Measurements from ENCODE around the gene TBC1D22A. TPM values are rescaled to one million over a fixed set of nuclear protein-coding genes. Genes with fewer than 3 reads are reported as not detected.

The TBC1D22A gene
- polyA plus RNA-seq, 4 donors: 17.7 to 26.4 (median 21.0) TPM

DNA sequence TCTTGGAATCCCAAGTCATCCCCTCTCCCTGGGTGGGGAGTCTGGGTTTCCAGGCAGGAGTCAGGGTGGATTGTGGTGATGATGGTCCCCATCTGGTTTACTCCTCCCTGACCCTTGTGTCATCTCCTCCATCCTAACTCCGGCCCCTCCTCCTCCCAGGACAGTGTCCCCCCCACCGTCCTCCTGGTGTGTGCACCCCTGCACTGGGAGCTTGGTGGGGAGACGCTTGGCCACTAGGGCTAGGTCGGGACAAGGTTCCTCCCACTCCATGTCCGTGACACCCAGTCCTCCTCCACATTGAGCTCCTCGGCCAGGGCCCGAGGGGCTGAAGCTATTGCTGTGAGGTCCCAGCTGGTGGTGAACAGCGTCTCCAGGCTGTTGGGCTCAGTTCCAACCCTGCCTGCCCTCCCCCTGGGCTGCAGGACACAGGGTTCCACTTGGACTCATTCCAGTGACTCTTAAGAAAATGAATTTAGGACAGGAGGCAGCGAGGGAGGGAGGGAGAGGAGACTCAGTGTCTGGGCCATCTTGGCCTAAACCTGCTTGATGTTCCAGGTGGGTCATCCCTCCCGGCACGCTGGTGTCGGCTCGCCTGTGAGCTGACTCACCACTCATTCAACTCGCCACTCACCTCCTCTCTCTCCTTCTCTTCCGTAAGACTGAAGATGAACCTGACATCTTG lies 433.2 kb downstream of the TBC1D22A start:
- no peaks in the 10 kb centered on the region for H3K4me1 ChIP-seq (ENCODE audit: control insufficient read depth in 3 of 3, insufficient read depth in 2 of 3, low read depth in 1 of 3, low read length in 2 of 3)
- H3K9me3 ChIP-seq (ENCODE audit: control insufficient read depth in 2 of 2, insufficient read depth in 1 of 2, low read depth in 1 of 2, low read length in 1 of 2): no peaks in the 10 kb centered on the region
- H3K4me3 ChIP-seq (ENCODE audit: low read depth in 1 of 3, low read length in 3 of 3): no peak overlapping the region
- H3K27ac ChIP-seq (ENCODE audit: low read depth in 1 of 3, low read length in 2 of 3): no peak overlapping the region
- FAIRE-seq: no peak
- WGBS, 3 donors: 71 to 89% (median 87%) methylated on average over 13 to 15 of the region's 15 CpGs
- H3K27me3 ChIP-seq (ENCODE audit: control insufficient read depth in 3 of 3, insufficient read depth in 3 of 3, low read length in 3 of 3): no peaks in the 10 kb centered on the region
- H3K36me3 ChIP-seq (ENCODE audit: control insufficient read depth in 3 of 3, insufficient read depth in 2 of 3, low read depth in 1 of 3, low read length in 3 of 3): no peaks in the 10 kb centered on the region
- DNase-seq: no peak

DNA sequence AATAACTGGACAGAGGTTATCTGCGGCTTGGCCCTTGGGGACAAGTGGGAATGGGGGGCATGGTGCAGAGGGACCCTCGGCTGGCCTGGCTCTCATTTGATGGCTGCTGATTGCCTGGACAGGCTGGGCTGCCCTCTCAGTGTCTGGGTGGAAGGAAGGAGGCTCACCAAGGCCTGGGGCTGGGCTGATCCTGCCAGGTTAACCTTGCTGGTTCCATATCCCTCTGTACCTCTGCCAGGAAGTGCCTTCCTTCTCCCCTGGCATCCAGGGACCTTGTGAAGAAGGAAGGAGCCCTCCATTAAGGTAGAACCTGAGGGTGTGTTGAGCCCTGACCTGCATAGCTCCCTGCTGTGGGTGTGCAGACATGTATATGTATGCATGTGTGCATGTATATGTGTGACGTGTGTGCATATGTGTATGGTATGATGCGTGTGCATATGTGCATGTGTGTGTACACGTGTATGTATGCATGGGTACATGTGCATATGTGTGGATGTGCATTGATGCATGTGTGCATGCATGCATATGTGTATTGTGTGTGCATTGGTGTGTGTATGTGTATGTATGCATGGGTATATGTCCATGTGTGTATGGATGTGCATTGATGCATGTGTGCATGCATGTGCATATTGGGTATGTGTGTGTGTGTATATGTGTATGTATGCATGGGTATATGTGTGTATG lies 433.9 kb downstream of the TBC1D22A start:
- DNase-seq (no peak), FAIRE-seq (no peak)
- Histone ChIP-seq H3K27ac (ENCODE audit: low read depth in 1 of 3, low read length in 2 of 3) (no peak overlapping the region), H3K27me3 (ENCODE audit: control insufficient read depth in 3 of 3, insufficient read depth in 3 of 3, low read length in 3 of 3) (no peaks in the 10 kb centered on the region), H3K4me3 (ENCODE audit: low read depth in 1 of 3, low read length in 3 of 3) (no peak overlapping the region), H3K9me3 (ENCODE audit: control insufficient read depth in 2 of 2, insufficient read depth in 1 of 2, low read depth in 1 of 2, low read length in 1 of 2) (no peaks in the 10 kb centered on the region), H3K4me1 (ENCODE audit: control insufficient read depth in 3 of 3, insufficient read depth in 2 of 3, low read depth in 1 of 3, low read length in 2 of 3) (no peaks in the 10 kb centered on the region), H3K36me3 (ENCODE audit: control insufficient read depth in 3 of 3, insufficient read depth in 2 of 3, low read depth in 1 of 3, low read length in 3 of 3) (no peaks in the 10 kb centered on the region)
- WGBS, 3 donors: 86 to 92% (median 90%) methylated on average over 5 of the region's 5 CpGs

DNA sequence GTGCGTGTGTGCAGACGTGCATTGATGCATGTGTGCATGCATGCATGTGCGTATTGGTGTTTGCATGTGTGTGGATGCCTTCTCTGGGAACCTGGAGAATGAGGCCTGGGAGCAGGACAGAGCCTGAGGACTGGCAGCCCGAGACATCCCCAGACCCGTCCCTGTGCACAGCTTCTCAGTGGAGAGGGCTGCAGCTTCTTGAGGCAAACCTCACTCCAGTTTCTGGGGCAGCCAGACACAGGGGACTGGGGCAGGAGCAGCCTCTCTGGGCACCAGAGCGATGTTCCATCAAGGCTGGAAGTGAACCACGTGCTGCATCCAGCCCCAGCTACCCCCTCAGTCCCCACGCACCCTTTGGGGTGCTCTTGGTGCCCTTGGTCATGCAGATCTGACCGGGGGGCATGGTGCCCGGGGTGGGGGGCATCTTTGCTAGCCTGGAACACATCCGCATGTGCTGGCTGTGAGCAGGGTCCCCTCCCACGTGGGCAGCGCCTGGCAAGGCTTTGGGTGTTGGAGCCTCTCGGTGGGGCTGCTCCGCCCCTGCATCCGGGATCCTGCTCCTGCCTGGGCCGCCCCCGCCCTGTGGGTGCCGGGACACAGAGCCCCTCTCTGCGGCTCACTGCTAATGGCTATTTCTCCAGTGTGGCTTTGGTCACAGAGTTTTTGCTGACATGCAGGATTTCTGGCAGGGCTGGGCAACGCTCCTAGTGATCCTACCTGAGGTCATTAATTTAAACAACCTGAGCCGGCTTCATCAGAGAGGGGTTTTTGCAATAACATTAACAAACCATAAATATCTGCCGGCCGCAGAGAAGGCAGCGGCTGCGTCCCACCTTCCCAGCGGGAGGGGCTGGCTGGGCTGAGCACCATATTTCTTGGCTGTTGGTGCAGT lies 434.7 kb downstream of the TBC1D22A start:
- Histone ChIP-seq H3K27ac (ENCODE audit: low read depth in 1 of 3, low read length in 2 of 3) (no peak overlapping the region), H3K4me1 (ENCODE audit: control insufficient read depth in 3 of 3, insufficient read depth in 2 of 3, low read depth in 1 of 3, low read length in 2 of 3) (no peaks in the 10 kb centered on the region), H3K36me3 (ENCODE audit: control insufficient read depth in 3 of 3, insufficient read depth in 2 of 3, low read depth in 1 of 3, low read length in 3 of 3) (no peaks in the 10 kb centered on the region), H3K4me3 (ENCODE audit: low read depth in 1 of 3, low read length in 3 of 3) (no peak overlapping the region), H3K9me3 (ENCODE audit: control insufficient read depth in 2 of 2, insufficient read depth in 1 of 2, low read depth in 1 of 2, low read length in 1 of 2) (no peaks in the 10 kb centered on the region), H3K27me3 (ENCODE audit: control insufficient read depth in 3 of 3, insufficient read depth in 3 of 3, low read length in 3 of 3) (no peaks in the 10 kb centered on the region)
- FAIRE-seq (no peak), DNase-seq (no peak)
- 63 to 70% (median 66%) methylated on average over 27 of the region's 27 CpGs for WGBS, 3 donors

DNA sequence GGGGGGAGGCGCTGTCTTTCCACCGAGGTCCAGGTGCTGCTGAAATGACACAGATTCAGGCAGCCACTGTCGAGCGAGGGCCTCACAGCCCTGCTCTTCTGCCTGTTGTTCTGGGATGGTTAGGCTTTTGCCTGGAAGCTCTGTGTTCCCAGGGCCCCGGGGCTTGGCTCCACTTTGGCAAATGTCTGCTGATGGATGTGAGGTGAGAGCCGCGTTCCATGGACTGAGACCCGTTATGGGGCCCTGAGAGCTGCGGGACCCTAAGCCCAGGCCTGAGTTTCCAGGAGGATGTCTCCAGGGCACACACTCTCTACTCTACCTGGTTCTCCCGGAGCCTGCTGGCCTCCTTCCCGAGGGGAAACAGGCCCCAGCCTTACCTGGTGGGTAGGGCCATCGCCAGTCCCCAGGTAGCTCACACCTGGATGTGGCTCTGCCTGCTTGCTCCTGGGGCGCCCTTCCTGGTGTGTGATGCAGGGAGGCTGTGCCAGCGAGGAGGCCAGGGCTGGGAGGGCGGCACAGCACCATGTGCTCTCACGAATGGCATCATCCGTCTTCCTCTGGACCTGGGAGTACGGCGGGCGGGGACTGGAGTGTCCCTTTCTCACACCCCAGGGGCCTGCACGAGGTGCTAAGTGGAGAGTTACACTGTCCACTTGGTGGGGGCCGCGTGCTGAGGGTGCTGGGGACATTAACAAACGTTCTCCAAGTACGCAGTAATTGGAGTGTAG lies 435.5 kb downstream of the TBC1D22A start:
- DNase-seq: no peak
- H3K4me1 ChIP-seq (ENCODE audit: control insufficient read depth in 3 of 3, insufficient read depth in 2 of 3, low read depth in 1 of 3, low read length in 2 of 3): no peaks in the 10 kb centered on the region
- H3K9me3 ChIP-seq (ENCODE audit: control insufficient read depth in 2 of 2, insufficient read depth in 1 of 2, low read depth in 1 of 2, low read length in 1 of 2): no peaks in the 10 kb centered on the region
- FAIRE-seq: no peak
- H3K4me3 ChIP-seq (ENCODE audit: low read depth in 1 of 3, low read length in 3 of 3): no peak overlapping the region
- H3K27ac ChIP-seq (ENCODE audit: low read depth in 1 of 3, low read length in 2 of 3): no peak overlapping the region
- H3K27me3 ChIP-seq (ENCODE audit: control insufficient read depth in 3 of 3, insufficient read depth in 3 of 3, low read length in 3 of 3): no peaks in the 10 kb centered on the region
- no peaks in the 10 kb centered on the region for H3K36me3 ChIP-seq (ENCODE audit: control insufficient read depth in 3 of 3, insufficient read depth in 2 of 3, low read depth in 1 of 3, low read length in 3 of 3)
- WGBS, 3 donors: 67 to 79% (median 77%) methylated on average over 24 to 25 of the region's 25 CpGs

DNA sequence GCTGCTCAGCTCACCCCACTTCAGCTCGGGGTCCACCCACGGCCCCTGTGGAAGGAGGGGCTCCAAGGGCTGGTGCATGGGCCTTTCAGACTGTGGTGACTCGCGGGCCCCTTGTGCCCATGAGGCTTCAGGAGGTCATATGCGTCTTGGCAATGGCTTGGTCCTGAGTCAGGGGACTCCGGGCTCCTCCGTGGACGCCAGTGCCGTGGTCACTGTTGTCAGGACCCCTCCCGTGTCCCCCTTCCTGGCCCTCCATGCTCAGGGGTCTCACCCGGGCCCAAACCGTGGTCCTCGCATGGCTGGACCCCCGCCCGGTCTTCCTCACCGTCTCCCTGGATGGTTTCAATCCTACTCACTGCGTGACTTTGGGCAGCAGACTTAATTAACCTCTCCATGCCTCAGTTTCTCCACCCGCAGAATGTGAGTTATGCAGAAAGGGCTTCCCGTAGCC lies 436.4 kb downstream of the TBC1D22A start:
- Histone ChIP-seq H3K36me3 (ENCODE audit: control insufficient read depth in 3 of 3, insufficient read depth in 2 of 3, low read depth in 1 of 3, low read length in 3 of 3) (no peaks in the 10 kb centered on the region), H3K27ac (ENCODE audit: low read depth in 1 of 3, low read length in 2 of 3) (no peak overlapping the region), H3K4me3 (ENCODE audit: low read depth in 1 of 3, low read length in 3 of 3) (no peak overlapping the region), H3K4me1 (ENCODE audit: control insufficient read depth in 3 of 3, insufficient read depth in 2 of 3, low read depth in 1 of 3, low read length in 2 of 3) (no peaks in the 10 kb centered on the region), H3K27me3 (ENCODE audit: control insufficient read depth in 3 of 3, insufficient read depth in 3 of 3, low read length in 3 of 3) (no peaks in the 10 kb centered on the region), H3K9me3 (ENCODE audit: control insufficient read depth in 2 of 2, insufficient read depth in 1 of 2, low read depth in 1 of 2, low read length in 1 of 2) (no peaks in the 10 kb centered on the region)
- no peak for DNase-seq
- no peak for FAIRE-seq
- 88 to 92% (median 91%) methylated on average over 19 of the region's 19 CpGs for WGBS, 3 donors

DNA sequence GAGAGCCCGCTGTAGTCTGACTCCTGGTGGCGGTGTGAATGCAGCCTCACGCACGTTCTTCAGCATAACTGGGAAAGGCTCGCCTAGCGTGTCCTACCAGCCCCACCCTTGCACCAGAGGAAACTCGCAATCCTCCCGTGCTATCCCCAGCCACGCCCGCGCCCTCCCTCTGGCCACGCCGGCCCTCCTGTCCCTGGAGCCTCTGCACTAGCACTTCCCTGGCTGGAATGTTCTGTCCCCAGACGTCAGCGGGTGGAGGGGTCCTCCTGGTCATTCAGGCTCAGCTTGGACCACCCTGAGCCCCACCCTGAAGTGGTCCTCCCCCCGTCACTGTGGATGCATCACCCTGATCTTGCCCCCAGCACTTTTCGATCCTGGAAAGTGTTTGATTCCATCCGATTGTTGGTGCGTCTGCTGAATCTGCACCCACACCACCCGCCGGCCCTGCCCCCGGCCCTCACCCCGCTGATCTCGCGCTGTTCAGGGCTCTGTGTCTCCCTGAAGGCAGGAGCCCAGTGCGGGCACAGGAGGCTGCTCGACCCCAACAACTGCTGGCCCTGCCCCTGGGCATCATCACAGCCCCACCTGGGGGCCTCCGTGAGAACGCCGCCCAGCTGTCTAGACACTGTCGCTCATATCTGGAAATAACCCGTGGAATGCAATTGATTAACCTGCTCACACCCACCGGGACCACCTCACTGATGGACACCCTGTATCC lies 437.0 kb downstream of the TBC1D22A start:
- Histone ChIP-seq H3K27ac (ENCODE audit: low read depth in 1 of 3, low read length in 2 of 3) (no peak overlapping the region), H3K4me1 (ENCODE audit: control insufficient read depth in 3 of 3, insufficient read depth in 2 of 3, low read depth in 1 of 3, low read length in 2 of 3) (no peaks in the 10 kb centered on the region), H3K27me3 (ENCODE audit: control insufficient read depth in 3 of 3, insufficient read depth in 3 of 3, low read length in 3 of 3) (no peaks in the 10 kb centered on the region), H3K9me3 (ENCODE audit: control insufficient read depth in 2 of 2, insufficient read depth in 1 of 2, low read depth in 1 of 2, low read length in 1 of 2) (no peaks in the 10 kb centered on the region), H3K36me3 (ENCODE audit: control insufficient read depth in 3 of 3, insufficient read depth in 2 of 3, low read depth in 1 of 3, low read length in 3 of 3) (no peaks in the 10 kb centered on the region), H3K4me3 (ENCODE audit: low read depth in 1 of 3, low read length in 3 of 3) (no peak overlapping the region)
- 22 to 79% (median 59%) methylated on average over 33 of the region's 33 CpGs for WGBS, 3 donors
- DNase-seq (peak in 1 of 2 donors; percentile 25), FAIRE-seq (no peak)

DNA sequence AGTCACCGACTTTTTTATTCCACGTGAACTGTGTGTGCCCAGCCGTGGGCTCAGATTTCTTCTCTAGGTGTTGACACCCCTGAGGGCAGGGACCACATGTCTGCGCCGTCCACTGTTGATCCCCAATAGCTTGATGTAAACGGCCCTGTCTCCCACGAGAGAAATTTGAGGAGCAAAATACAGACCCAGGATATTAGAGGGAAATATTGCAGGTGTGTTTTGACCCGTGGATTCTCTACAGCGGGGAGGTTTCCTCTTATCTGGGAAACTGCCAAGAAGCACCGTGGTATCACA lies 437.5 kb downstream of the TBC1D22A start:
- H3K27ac ChIP-seq (ENCODE audit: low read depth in 1 of 3, low read length in 2 of 3): no peak overlapping the region
- 17 to 58% (median 41%) methylated on average over 10 of the region's 10 CpGs for WGBS, 3 donors
- no peaks in the 10 kb centered on the region for H3K36me3 ChIP-seq (ENCODE audit: control insufficient read depth in 3 of 3, insufficient read depth in 2 of 3, low read depth in 1 of 3, low read length in 3 of 3)
- no peak overlapping the region for H3K4me3 ChIP-seq (ENCODE audit: low read depth in 1 of 3, low read length in 3 of 3)
- H3K4me1 ChIP-seq (ENCODE audit: control insufficient read depth in 3 of 3, insufficient read depth in 2 of 3, low read depth in 1 of 3, low read length in 2 of 3): no peaks in the 10 kb centered on the region
- H3K27me3 ChIP-seq (ENCODE audit: control insufficient read depth in 3 of 3, insufficient read depth in 3 of 3, low read length in 3 of 3): no peaks in the 10 kb centered on the region
- DNase-seq (peak in 1 of 2 donors; percentile 59), FAIRE-seq (no peak)
- no peaks in the 10 kb centered on the region for H3K9me3 ChIP-seq (ENCODE audit: control insufficient read depth in 2 of 2, insufficient read depth in 1 of 2, low read depth in 1 of 2, low read length in 1 of 2)
